Coronary artery (tissue), 2 donors: ENCODE measurements around the gene TMA7B.
A peak's percentile ranks its signal among the peaks of the same experiment; 100 is the strongest.

Source experiments
- DNase-seq: peaks from one replicate; pipeline ENCODE4 v3.0.0-alpha.2; 2017; ENCODE audit warnings: low spot score
- H3K27ac ChIP-seq, 2 donors: fragments of 200-600 bp; sonication (generic); one replicate each; pipeline ENCODE4 v1.5.1; 2016 to 2019
- H3K4me3 ChIP-seq: fragments of 200-600 bp; sonication (generic); 2 replicates; pipeline ENCODE4 v1.5.1; 2016; ENCODE audit warnings: mild to moderate bottlenecking, moderate library complexity
- CTCF ChIP-seq: fragments of 200-600 bp; sonication (generic); IDR thresholded peaks from one replicate; pipeline ENCODE4 v1.5.1; 2019; ENCODE audit warnings: antibody characterized with exemption

Gene TMA7B

GRCh38 chr22:39967996-39968972, 8.1 kb downstream of the TMA7B start:
- H3K4me3 ChIP-seq: no peak overlapping the region
- no peak for TF ChIP-seq CTCF
- H3K27ac ChIP-seq: peak overlapping the region in 1 of 2 donors; percentile 22
- DNase-seq: no peak

DNA sequence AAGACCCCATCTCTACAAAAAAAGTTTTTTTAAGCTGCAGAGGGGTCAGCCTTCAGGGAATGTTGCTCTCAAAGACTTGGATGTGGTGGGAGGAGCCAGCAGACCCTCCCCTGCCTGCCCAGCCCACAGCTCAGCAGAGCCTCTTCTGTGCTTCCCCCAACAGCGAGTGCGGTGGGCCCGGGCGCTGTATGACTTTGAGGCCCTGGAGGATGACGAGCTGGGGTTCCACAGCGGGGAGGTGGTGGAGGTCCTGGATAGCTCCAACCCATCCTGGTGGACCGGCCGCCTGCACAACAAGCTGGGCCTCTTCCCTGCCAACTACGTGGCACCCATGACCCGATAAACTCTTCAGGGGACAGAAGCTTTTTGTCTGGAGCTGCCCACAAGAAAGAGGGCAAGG, 10.5 kb downstream of the TMA7B start:
- H3K4me3 ChIP-seq: no peak overlapping the region
- TF ChIP-seq CTCF: no peak
- no peak for DNase-seq
- H3K27ac ChIP-seq: no peak overlapping the region

GRCh38 chr22:39972641-39973040, 12.4 kb downstream of the TMA7B start:
- no peak for TF ChIP-seq CTCF
- DNase-seq: no peak
- Histone ChIP-seq H3K27ac (no peak overlapping the region), H3K4me3 (no peak overlapping the region)

DNA sequence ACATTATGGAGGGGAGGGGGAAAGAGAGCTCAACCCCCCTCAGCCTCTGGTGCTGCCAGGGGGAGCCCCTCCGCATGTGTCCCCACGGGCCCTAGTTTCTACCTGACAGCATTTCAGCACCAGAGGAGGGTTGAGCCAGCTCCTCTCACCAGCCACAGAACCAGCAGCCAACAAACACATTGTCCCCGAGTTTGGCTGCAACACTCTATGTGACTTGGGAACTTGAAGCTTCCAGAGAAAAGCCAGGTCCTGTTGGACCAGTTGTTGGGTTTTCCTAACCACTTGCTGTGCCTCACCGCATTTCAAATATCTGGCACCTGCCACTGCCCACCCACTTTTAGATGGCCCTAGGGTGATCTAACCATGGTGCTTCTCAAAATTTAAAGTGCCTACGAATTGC, 13.5 kb downstream of the TMA7B start:
- Histone ChIP-seq H3K27ac (no peak overlapping the region), H3K4me3 (no peak overlapping the region)
- no peak for DNase-seq
- TF ChIP-seq CTCF: no peak

- no peak for TF ChIP-seq CTCF
- DNase-seq: no peak
- H3K4me3 ChIP-seq: no peak overlapping the region
- H3K27ac ChIP-seq: no peak overlapping the region
These were observed 13.9 kb downstream of the TMA7B start for GRCh38 chr22:39974065-39974464.

- no peak for TF ChIP-seq CTCF
- Histone ChIP-seq H3K4me3 (no peak overlapping the region), H3K27ac (no peak overlapping the region)
- DNase-seq: no peak
These were observed 18.9 kb downstream of the TMA7B start for GRCh38 chr22:39979048-39979447.

DNA sequence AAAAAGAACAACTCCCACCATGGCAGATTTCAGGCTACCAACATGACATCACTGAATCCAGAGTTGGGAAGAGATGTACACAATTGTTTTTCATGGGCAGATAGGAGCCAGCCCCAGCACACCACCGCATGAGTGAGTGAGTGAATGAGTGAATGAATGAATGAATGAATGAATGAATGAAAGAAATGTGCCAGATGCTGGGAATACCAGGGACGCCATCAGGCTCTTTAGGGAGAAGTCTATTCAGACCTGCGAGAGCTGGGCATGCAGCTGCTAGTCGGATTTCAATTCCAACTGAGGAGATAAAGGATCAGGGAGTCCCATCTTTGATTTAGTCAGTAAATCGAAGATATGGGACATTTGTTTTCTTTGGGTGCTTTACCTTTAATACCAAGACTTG, 19.3 kb downstream of the TMA7B start:
- Histone ChIP-seq H3K4me3 (no peak overlapping the region), H3K27ac (no peak overlapping the region)
- DNase-seq: no peak
- TF ChIP-seq CTCF: no peak
